Right atrium auricular region (tissue), 2 donors: ENCODE results near the gene UPK3A. TPM values are rescaled to one million over a fixed set of nuclear protein-coding genes. Genes with fewer than 3 reads are reported as not detected.

ENCODE experiments used
- DNase-seq: peaks from one replicate; pipeline ENCODE4 v3.0.0-alpha.2; 2019; ENCODE audit warnings: low spot score
- H3K27ac ChIP-seq, 2 donors: fragments of 200-600 bp; sonication (generic); 1 replicate in 1 of 2; 2 replicates in 1 of 2; pipeline ENCODE4 v1.5.1; 2016 to 2019
- H3K27me3 ChIP-seq, 2 donors: fragments of 200-600 bp; sonication (generic); one replicate each; pipeline versions ENCODE4 v1.5.1 to v1.6.0; 2017 to 2019
- H3K36me3 ChIP-seq: fragments of 200-600 bp; sonication (generic); one replicate; pipeline ENCODE4 v1.5.1; 2016
- H3K4me1 ChIP-seq, 2 donors: fragments of 200-600 bp; sonication (generic); one replicate each; pipeline versions ENCODE4 v1.5.1 to v1.6.0; 2017 to 2019
- H3K4me3 ChIP-seq, 2 donors: fragments of 200-600 bp; sonication (generic); 1 replicate in 1 of 2; 2 replicates in 1 of 2; pipeline ENCODE4 v1.5.1; 2017 to 2019; ENCODE audit warnings: mild to moderate bottlenecking in 1 of 2, moderate library complexity in 1 of 2
- H3K9me3 ChIP-seq, 2 donors: fragments of 200-600 bp; sonication (generic); one replicate each; pipeline ENCODE4 v1.5.1; 2019
- CTCF ChIP-seq, 2 donors: fragments of 200-600 bp; sonication (generic); IDR thresholded peaks; one replicate each; pipeline ENCODE4 v1.5.1; 2019; ENCODE audit warnings: antibody characterized with exemption in 2 of 2
- total RNA-seq, 2 donors: library from RNA; depleted of rRNA; stranded (reverse); fragments of >200 nt; gene quantifications; one replicate each; pipeline ENCODE4 v1.1.0, GENCODE V29; 2016

Gene UPK3A
- total RNA-seq, 2 donors from 2014 or later: not detected

GRCh38 chr22:45286854-45287551, 2.3 kb downstream of the UPK3A start:
- H3K27ac ChIP-seq: no peak overlapping the region
- H3K9me3 ChIP-seq: no peaks in the 10 kb centered on the region
- no peaks in the 10 kb centered on the region for H3K36me3 ChIP-seq
- H3K4me3 ChIP-seq: no peak overlapping the region
- no peak for TF ChIP-seq CTCF (IDR thresholded peaks at IDR 0.05)
- no peak for DNase-seq
- H3K27me3 ChIP-seq: no peaks in the 10 kb centered on the region
- peaks cover 0 to 16% of the 10 kb centered on the region in 2 donors for H3K4me1 ChIP-seq

GRCh38 chr22:45290410-45290936, 5.7 kb downstream of the UPK3A start:
- Histone ChIP-seq H3K27me3 (no peaks in the 10 kb centered on the region), H3K9me3 (no peaks in the 10 kb centered on the region), H3K4me1 (peaks cover 0 to 1% of the 10 kb centered on the region in 2 donors), H3K36me3 (no peaks in the 10 kb centered on the region), H3K27ac (no peak overlapping the region), H3K4me3 (no peak overlapping the region)
- TF ChIP-seq CTCF (IDR thresholded peaks at IDR 0.05): no peak
- DNase-seq: no peak

GRCh38 chr22:45291061-45291930, 6.5 kb downstream of the UPK3A start:
- Histone ChIP-seq H3K27ac (no peak overlapping the region), H3K27me3 (no peaks in the 10 kb centered on the region), H3K4me3 (no peak overlapping the region), H3K4me1 (no peaks in the 10 kb centered on the region), H3K9me3 (no peaks in the 10 kb centered on the region), H3K36me3 (no peaks in the 10 kb centered on the region)
- no peak for DNase-seq
- no peak for TF ChIP-seq CTCF (IDR thresholded peaks at IDR 0.05)

DNA sequence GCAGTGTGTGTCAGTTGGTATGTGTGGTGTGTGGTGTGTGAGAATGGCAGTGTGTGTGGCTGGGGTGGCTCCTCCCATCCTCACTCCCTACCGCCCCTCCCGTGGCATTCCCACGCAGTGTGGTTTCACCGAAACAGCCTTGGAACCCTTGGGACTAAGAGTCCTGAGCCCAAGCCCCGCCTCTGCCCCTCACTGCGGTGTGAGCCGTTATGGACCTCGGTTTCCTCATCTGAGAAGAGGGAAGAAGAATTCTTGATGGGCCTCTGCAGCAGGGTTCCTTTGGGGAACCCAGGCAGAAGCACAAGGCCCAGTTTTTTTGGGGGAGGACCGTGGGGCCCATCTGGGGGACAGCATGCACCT, 7.2 kb downstream of the UPK3A start:
- Histone ChIP-seq H3K36me3 (no peaks in the 10 kb centered on the region), H3K4me1 (no peaks in the 10 kb centered on the region), H3K27ac (no peak overlapping the region), H3K9me3 (no peaks in the 10 kb centered on the region), H3K4me3 (no peak overlapping the region), H3K27me3 (no peaks in the 10 kb centered on the region)
- TF ChIP-seq CTCF (IDR thresholded peaks at IDR 0.05): no peak
- no peak for DNase-seq

DNA sequence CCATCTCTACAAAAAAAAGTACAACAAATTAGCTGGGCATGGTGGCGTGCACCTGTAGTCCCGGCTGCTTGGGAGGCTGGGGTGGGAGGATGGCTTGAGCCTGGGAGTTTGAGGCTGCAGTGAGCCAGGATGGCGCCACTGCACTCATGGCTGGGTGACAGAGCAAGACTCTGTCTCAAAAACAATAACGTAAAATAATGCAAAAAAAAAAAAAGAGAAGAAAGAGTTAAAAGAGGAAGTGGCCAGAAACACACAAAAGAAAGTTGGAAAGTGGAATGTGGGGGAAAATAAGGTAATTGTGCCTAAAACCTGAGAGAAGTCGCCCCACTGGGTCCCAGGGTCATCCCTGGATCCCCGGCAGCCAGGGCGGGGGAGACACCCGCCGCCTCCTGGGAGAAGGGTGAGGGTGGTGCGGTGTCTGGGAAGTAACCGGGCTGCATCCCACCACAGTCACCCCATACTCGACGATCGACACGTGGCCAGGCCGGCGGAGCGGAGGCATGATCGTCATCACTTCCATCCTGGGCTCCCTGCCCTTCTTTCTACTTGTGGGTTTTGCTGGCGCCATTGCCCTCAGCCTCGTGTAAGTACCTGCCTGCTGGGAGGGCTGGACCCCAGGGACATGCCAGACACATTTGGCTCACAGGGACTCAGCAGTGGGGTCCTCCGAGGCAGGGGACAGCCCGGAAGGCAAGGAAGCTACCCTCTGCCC, 8.1 kb downstream of the UPK3A start:
- H3K27ac ChIP-seq: no peak overlapping the region
- H3K4me3 ChIP-seq: no peak overlapping the region
- no peak for DNase-seq
- H3K4me1 ChIP-seq: no peaks in the 10 kb centered on the region
- no peak for TF ChIP-seq CTCF (IDR thresholded peaks at IDR 0.05)
- no peaks in the 10 kb centered on the region for H3K27me3 ChIP-seq
- H3K9me3 ChIP-seq: no peaks in the 10 kb centered on the region
- H3K36me3 ChIP-seq: no peaks in the 10 kb centered on the region
